Muscle of back (tissue), 11 donors: ENCODE data around the gene CSH1. TPM values are rescaled to one million over a fixed set of nuclear protein-coding genes. Genes with fewer than 3 reads are reported as not detected.
"Not testable (repeated sequence)": the region's sequence is repeated elsewhere in the genome, so short reads cannot be mapped to it uniquely, and the experiment has no call there.

Experiments used
- DNase-seq, 3 donors: peaks; one replicate each; pipeline versions ENCODE4 v3.0.0 to v3.0.0-alpha.2; 2013
- polyA plus RNA-seq, 10 donors: library from polyadenylated mRNA; unstranded; fragments of 120-200 nt; gene quantifications; one replicate each; pipeline ENCODE4 v1.2.1, GENCODE V29; 2013; ENCODE audit not compliant: insufficient read length in 10 of 10

CSH1 gene
- polyA plus RNA-seq, 10 donors: 2.0 to 42.4 (median 7.8) TPM; not detected in 1

DNA sequence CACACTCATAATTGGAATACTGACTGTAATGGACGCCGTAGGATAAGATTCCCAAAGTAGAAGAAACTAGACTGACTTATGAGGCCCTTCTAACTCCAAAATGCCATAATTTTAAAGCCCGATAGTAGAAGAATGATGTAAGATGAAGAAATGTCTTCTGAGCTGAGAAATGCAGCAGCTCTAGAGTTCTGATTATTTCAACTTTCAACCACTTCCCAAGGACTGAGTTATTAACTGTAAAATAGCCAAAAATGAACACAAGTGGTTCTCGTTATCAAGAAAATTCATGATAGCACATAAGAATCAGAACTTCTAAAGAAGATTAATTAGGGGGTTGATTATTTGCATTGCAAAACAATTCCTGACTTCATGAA lies 26.1 kb downstream of the CSH1 start:
- not testable (repeated sequence) for DNase-seq

DNA sequence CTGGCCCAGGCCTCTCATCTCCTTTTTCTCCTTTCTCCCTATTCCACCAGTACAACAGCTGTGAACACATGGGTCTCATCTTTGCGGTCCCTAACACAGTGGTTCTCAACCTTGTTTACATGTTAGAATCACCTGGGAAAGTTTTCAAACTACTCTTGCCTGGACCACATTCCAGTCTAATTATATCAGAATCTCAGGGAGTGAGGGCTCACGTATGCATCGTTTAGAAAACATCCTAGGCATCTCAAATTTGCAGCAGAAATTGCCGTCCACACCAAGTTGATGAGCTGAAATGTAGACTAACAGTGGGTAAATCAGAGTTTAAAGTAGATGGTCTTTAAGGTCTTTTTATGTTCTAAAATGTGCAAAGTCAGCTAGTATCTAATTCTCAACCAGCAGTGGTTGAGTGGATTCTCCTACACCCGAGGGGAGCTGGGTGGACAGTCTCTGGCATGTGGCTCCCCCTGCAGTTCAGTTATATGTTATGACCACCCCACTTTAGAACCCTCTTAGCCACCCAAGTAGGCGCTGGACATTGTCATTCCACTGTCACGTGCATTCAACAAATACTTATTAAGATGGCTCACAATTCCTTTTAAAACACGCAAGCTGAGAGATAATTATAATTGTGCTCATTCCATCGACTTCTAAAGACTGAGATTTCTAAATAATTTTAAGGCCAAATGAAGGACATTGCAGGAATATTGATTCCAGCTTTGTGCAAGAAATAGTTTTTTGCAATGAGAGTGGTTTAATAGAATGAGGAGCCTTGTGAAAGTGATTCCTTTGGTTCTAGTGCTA lies 26.7 kb downstream of the CSH1 start:
- DNase-seq: not testable (repeated sequence)

DNA sequence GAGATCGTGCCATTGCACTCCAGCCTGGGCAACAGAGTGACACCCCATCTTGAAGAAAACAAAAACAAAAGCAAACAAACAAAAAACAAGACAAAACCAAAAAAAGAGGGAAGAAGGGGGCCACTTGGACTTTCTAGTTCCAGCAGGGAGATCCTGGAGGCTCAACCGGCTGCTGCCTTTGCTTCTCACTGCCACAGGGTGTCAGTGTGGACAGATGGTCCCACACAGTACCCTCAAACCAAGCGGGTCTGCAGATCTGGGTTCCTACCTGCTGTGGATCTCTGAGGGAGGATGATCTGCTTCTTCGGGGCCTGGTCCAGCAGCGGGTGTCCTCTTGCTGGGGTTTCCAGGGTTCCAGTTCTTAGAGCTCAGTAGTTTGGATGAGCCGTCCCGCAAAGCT lies 29.7 kb downstream of the CSH1 start:
- not testable (repeated sequence) for DNase-seq

DNA sequence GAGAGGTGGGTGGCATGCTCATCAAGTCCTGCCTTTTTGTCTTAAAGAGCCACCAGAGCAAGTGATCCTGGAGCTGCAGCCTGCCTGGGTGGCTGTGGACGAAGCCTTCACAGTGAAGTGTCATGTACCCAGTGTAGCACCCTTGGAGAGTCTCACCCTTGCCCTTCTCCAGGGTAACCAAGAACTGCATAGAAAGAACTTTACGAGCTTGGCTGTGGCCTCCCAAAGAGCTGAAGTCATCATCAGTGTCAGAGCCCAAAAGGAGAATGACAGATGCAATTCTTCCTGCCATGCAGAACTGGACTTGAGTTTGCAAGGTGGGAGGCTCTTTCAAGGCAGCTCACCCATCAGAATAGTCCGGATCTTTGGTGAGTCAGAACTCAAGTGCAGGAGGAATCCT lies 37.1 kb downstream of the CSH1 start:
- no peak for DNase-seq

DNA sequence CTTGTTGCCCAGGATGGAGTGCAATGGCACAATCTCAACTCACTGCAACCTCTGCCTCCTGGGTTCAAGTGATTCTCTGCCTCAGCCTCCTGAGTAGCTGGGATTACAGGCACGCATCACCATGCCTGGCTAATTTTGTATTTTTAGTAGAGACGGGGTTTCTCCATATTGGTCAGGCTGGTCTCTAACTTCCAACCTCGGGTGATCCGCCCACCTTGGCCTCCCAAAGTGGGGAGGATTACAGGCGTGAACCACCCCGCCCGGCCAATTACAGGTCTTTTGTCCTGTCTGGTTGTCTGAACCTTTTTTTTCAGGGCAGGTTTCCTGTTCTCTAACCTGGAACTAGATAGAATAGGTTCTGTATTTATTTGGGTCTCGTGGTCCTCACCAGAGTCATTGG lies 39.9 kb downstream of the CSH1 start:
- not testable (repeated sequence) for DNase-seq

DNA sequence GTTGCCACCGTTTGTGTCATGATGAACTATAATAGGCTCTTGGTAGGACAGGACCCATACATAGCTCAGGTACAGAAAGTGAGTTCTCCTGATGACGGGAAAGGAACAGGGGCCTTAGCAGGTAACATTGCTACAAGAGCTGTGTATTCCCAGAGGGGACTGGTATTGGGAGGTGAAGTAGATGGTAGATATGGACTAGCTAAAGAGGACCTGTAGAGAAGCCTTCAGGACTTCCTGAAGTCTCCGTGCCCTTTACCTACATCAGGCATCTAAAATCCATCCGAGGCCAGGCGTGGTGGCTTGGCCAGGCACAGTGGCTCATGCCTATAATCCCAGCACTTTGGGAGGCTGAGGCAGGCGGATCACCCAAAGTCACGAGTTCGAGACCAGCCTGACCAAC lies 41.2 kb downstream of the CSH1 start:
- no peak for DNase-seq

DNA sequence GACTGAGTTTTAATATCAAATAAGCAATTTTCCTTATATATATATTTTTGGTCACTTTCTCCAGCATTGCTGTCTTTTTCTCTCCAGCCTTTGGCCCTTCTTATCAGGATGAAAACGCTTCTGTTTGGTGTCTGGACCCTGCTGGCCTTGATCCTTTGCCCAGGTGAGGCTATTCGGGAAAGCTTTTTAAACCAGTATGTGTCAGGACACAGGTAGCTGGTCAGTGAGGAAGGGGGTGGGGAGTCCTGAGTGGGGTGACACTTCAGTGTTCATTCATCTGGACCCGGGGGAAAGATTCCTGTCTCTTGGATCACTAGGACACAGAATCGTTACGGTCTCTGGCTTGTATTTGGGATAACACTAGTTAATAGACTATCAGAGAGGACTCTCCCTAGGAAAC lies 41.7 kb downstream of the CSH1 start:
- no peak for DNase-seq

DNA sequence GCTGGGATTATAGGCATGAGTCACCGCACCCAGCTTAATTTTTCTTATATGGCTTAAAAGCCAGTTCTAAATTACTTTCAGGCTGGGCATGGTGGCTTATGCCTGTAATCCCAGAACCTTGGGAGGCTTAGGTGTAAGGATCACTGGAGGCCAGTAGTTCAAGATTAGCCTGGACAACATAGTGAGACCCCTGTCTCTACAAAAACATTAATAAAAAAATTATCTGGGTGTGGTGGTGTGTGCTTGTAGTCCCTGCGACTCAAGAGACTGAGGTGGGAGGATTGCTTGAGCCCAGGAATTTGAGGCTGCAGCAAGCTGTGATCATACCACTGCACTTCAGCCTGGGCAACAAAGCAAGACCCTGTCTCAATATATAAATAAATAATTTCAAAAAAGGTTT lies 43.1 kb downstream of the CSH1 start:
- no peak for DNase-seq

DNA sequence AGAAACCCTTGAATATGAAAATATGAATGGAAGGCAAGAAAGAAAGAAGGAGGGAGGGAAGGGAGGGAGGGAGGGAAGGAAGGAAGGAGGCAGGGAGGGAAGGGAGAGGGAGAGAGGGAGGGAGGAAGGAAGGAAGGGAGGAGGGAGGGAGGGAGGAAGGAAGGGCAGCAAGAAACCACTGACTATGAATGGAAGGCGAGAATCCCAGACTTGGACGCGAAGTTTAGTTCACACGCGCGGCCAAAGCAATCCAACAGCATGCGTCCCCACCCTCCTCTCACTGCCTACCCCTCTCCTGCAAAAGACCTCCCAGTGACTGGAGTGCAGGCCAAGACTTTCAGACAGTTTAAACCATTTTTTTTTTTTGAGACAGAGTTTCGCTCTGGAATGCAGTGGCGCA lies 46.0 kb downstream of the CSH1 start:
- DNase-seq: no peak

DNA sequence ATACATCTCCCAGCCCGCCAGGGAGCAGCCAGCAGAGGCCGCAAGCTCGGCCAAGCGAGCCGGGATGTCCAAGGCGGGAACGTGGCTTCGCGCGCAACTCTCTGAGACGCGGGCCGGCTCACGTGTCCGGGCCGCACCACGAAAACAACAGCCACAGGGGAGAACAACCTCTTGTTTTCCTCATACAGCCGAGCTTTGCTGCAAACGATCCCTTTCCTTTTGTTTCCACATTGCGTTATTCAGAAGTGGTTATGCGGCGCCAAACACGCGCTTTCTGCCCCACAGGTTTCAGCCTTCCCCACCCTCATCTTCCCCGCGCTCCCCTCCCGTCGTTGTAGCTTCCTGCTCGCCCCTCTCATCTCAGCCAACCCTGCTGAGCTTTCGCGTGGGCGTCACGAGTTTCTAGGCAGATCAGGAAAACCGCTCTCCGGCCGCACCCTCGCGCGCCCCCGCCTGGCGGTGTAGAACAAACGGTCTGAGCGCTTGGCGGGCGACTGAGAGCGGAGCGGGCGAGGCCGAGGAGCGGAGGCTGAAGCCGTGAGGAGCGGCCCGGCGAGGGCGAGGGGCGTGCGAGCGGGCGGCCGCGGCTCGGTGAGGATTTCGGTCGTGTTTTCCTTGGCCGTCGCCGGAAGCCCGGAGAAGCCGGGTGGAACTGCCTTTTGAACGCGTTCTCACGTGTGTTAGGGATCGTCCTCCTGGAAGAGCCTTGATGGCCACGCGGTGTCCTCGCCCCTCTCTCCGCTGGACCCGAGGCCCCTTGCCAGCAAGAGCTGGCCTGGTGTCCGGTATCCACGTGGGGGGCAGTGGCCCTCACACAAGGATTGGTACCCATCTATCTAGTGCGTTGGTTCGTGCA lies 47.3 kb downstream of the CSH1 start:
- peak; percentile 87 to 96 (median 92) for DNase-seq

DNA sequence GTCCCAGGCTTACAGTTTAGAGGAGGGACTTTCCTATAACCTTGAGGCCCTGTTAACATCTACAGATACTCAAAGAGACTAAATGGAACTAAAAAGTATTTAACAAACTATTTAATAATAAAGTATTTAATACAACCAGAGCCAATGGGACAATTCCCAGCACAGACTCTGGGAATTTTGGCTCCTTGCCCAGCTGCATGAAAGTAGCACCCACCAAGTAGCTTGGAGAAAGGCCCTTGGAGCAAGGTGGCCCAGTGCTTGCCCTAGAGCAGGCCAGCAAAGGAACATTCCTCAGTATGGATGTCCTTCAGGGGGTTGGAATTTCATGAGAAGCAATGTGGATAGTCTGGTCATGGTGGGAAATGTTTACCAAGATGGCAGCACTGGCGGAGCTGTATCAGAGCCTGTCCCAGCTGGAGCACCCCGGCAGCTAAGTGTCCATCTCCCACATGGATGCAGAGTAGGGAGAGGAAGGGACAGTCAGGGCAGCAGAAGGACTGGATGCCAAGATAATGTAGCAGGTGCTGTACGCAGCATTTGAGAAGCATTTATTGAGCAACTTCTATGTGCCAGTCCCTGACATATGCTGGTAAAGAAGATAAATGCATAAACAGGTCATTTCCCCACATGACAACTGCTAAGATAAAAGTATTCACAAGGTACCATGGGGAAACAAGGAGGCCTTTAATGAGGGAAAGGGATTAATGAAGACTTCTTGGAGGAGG lies 48.7 kb downstream of the CSH1 start:
- DNase-seq: no peak

DNA sequence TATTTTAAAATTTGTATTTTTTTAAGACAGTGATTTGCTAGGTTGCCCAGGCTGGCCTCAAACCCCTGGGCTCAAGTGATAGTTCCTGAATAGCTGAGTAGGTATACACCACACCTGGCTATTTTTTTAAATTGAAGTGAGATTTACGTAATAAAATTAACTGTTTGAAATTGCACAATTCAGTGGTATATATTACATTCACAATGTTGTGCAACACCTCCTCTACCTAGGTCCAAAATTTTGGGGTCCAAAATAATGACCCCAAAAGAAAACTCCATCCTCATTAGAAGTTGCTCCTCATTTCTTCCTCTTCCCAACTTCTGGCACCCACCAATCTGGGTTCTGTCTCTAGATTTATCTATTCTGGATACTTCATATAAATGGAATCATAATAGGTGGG lies 50.9 kb downstream of the CSH1 start:
- DNase-seq: no peak

Other genes starting within 250 kb of the CSH1 start
- gene LIMD2, start 196.4 kb downstream of the CSH1 start, polyA plus RNA-seq: 10 to 100 TPM in 4 of 10 donors, 1 to 10 TPM in 6; 6.1 to 24.9 (median 8.7) TPM
- 10 to 100 TPM; 19.1 to 46.5 (median 27.4) TPM for gene STRADA, start 154.8 kb downstream of the CSH1 start, polyA plus RNA-seq
- 10 to 100 TPM; 49.1 to 61.7 (median 56.2) TPM for gene CCDC47, start 123.0 kb downstream of the CSH1 start, polyA plus RNA-seq
- gene DDX42, start 122.4 kb downstream of the CSH1 start, polyA plus RNA-seq: 100 to 1,000 TPM in 6 of 10 donors, 10 to 100 TPM in 4; 76.6 to 144 (median 106) TPM
- 100 to 1,000 TPM in 8 of 10 donors, 10 to 100 TPM in 2; 90.1 to 125 (median 107) TPM for gene PSMC5, start 69.1 kb downstream of the CSH1 start, polyA plus RNA-seq
- gene FTSJ3, start 68.9 kb downstream of the CSH1 start, polyA plus RNA-seq: 10 to 100 TPM; 29.7 to 38.3 (median 33.2) TPM
- 10 to 100 TPM; 26.3 to 45.2 (median 30.7) TPM for gene SMARCD2, start 53.9 kb downstream of the CSH1 start, polyA plus RNA-seq
- gene CSH2, start 22.9 kb downstream of the CSH1 start, polyA plus RNA-seq: 10 to 100 TPM in 2 of 10 donors, 1 to 10 TPM in 7, not detected in 1; 1.2 to 27.5 (median 5.8) TPM
- under 1 TPM in 3 of 10 donors, not detected in 7; 0.16 to 0.98 (median 0.76) TPM for gene GH2, start 14.6 kb downstream of the CSH1 start, polyA plus RNA-seq
- gene CSHL1, start 14.7 kb upstream of the CSH1 start, polyA plus RNA-seq: under 1 TPM in 4 of 10 donors, not detected in 6; 0.60 to 0.98 (median 0.70) TPM
- under 1 TPM in 1 of 10 donors, not detected in 9; 0.19 TPM for gene GH1, start 22.3 kb upstream of the CSH1 start, polyA plus RNA-seq
- 1 to 10 TPM; 1.9 to 4.1 (median 3.1) TPM for gene CD79B, start 35.8 kb upstream of the CSH1 start, polyA plus RNA-seq
- 10 to 100 TPM; 11.6 to 52.0 (median 38.1) TPM for gene SCN4A, start 76.3 kb upstream of the CSH1 start, polyA plus RNA-seq
- 1 to 10 TPM; 1.9 to 3.7 (median 2.6) TPM for gene PRR29, start 101.8 kb upstream of the CSH1 start, polyA plus RNA-seq
- gene ICAM2, start 124.1 kb upstream of the CSH1 start, polyA plus RNA-seq: 10 to 100 TPM; 19.1 to 36.9 (median 27.9) TPM
- gene ERN1, start 233.6 kb upstream of the CSH1 start, polyA plus RNA-seq: 1 to 10 TPM; 3.0 to 7.1 (median 5.3) TPM